Measurements from ENCODE around the gene GABRQ. TPM values are rescaled to one million over a fixed set of nuclear protein-coding genes. Genes with fewer than 3 reads are reported as not detected.
"Not testable (repeated sequence)": the region's sequence is repeated elsewhere in the genome, so short reads cannot be mapped to it uniquely, and the experiment has no call there.

Gene GABRQ
- total RNA-seq, 1 donor from 2014 or later, result not detected

GRCh38 chrX:152706500-152706899 is 68.8 kb downstream of the GABRQ start:
- H3K27me3 Mint-ChIP-seq (ENCODE audit: unreplicated experiment); DNase-seq (ENCODE audit: extremely low spot score, unreplicated experiment); H3K9me3 Mint-ChIP-seq (ENCODE audit: unreplicated experiment); H3K4me3 Mint-ChIP-seq (ENCODE audit: unreplicated experiment); H3K36me3 Mint-ChIP-seq (ENCODE audit: unreplicated experiment); H3K4me1 Mint-ChIP-seq (ENCODE audit: unreplicated experiment); H3K27ac Mint-ChIP-seq (ENCODE audit: unreplicated experiment): not testable (repeated sequence)

Other genes with a start within 250 kb of the GABRQ start
- gene GABRA3, start 186.6 kb upstream of the GABRQ start, total RNA-seq, result not detected in 2 replicates
- gene MAGEA3, start 60.9 kb downstream of the GABRQ start, total RNA-seq, result not detected in 2 replicates
- gene CSAG2, start 71.4 kb downstream of the GABRQ start, total RNA-seq, result not detected in 2 replicates
- gene MAGEA2B, start 76.7 kb downstream of the GABRQ start, total RNA-seq, result not detected in 2 replicates
- gene CSAG1, start 95.8 kb downstream of the GABRQ start, total RNA-seq, result not detected in 2 replicates
- gene MAGEA12, start 95.9 kb downstream of the GABRQ start, total RNA-seq, result not detected in 2 replicates
- not detected in 2 replicates for gene MAGEA2, start 115.9 kb downstream of the GABRQ start, total RNA-seq
- gene CSAG3, start 121.3 kb downstream of the GABRQ start, total RNA-seq, result not detected in 2 replicates
- gene MAGEA6, start 131.8 kb downstream of the GABRQ start, total RNA-seq, result not detected in 2 replicates
- 32.0 and 34.8 TPM in 2 replicates for gene CETN2, start 192.9 kb downstream of the GABRQ start, total RNA-seq
- gene NSDHL, start 193.2 kb downstream of the GABRQ start, total RNA-seq, result 14.1 and 14.7 TPM in 2 replicates